Activated gamma-delta T cell treated with anti-CD3 and anti-CD28 coated beads, Interleukin-2, amount 50 U/mL, for 16 hours (primary cell): ENCODE data around the gene ADPRS.

Experiments
- DNase-seq: peaks from one replicate; pipeline ENCODE4 v3.0.0-alpha.2; 2020; ENCODE audit warnings: low read depth

The ADPRS gene

DNA sequence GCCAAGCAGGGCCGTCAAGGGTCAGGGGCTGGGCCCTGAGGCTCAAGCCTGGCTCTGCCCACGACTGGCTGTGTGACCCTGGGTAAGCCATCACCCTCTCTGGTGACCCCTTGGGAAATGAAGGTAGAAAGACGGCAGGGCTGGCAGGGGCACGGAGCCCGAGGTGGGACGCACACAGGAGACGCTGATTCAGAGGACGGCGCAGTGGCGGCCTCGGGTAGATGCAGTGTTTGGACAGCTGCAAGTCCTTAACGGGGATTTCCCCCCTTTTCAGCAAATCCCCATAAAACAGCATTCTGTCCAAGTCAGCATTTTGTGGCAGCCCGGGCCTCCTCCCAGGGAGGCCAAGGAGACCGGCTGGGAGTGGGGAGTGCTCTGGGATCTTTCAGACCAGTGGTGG, 19.6 kb downstream of the ADPRS start:
- no peak for DNase-seq

DNA sequence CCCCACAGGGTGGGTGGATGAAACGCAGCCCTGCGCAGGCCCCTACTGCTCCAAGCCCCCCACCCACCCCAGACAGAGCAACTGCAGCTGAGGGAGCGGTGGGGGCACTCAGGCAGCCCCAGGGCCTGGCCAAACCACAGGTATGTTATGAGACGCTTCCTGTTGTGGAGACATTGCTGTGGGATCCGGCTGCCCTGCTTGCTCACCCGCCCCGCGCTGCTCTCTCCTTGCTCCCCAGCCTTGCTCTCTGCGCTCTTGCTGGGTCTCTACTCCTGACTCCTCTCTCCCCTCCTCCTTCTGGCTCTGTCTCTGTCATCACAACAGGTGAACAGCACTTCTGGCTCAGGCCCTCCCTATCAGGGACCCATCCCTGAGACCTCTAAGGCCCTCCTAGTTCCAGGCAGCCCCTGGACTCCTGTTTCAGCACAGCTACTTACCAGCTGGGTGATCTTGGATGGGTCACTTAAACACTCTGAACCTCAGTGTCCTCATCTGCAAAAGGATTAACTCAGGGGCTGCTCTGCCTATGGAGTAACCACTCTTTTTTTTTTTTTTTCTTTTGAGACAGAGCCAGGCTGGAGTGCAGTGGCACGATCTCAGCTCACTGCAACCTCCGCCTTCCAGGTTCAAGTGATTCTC, 20.5 kb downstream of the ADPRS start:
- no peak for DNase-seq

DNA sequence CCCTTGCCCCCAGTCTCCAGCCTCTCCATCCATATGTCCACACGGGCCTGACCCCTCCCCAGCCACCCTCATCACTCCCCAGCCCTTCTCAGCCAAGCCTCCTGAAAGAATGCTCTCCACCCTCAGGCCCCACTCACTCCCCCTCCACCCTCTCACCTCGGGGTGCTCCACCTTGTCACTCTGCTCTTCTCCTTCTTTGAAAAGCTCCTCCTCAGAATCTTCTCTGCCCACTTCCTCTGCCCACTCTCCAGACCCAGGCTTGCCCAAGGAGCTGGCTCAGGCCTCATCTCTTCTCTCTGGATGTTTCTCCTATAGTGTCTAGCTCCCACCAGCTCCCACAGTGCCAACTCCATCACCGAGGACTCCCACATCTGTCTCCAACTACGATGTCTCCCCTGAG, 22.5 kb downstream of the ADPRS start:
- no peak for DNase-seq

GRCh38 chr1:36112823-36113222, 24.1 kb downstream of the ADPRS start:
- DNase-seq: no peak

DNA sequence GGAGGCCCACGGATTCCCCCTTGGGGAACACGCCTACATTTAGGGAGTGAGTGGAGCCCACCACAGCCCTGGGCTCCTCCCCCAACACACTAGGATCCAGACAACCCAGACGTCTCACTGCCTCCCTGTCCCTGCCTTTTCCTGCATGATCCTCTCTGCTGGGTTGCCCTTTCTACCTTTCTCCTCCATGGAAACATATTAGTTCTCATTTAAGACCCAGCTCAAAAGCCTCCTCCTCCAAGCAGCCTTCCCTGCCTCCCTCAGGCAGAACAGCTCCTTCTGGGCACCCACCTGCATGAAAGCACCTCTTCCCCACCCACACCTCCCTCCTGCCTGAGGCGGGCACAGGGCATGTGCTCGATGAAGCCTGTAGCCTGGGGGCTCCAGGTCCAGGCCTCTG, 25.7 kb downstream of the ADPRS start:
- DNase-seq: no peak

DNA sequence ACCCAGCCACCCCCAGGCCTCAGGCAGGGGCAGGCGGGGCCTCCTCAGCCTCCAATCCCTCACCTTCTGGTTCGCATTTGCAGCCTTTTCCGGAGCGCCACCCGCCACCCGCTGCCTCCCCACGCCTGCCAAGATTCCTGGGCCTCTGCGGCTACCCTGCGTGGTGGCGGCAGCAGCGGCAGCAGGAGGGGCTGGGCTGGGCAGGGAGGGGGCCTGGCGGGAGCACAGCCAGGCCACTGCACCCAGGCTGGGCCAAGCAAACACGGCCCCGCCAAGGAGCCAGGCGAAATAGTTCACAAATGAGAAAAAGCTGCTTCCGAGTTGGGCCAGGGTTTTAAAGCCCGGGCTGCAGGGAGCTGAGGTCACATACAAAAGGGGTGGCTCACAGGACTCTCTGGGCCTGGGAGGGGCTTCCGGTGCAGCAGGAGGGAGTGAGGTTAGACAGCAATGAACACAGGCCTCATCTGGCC, 26.5 kb downstream of the ADPRS start:
- DNase-seq: no peak

DNA sequence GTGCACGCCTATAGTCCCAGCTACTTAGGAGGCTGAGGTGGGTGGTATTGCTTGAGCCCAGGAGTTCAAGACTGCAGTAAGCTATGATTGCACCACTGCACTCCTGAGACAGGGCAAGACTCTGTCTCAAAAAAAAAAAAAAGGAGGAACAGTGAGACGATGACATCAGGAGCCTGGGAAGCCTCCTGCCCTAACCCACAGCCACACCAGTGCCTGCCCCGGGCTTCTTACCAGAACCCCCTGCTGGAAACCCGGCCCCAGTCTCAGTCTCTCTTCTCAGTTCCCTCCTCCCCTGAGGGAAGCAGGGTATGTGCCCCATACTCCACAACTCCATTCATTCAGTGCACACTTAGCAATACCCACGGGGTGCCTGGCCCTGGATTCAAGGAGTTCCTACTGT, 27.2 kb downstream of the ADPRS start:
- DNase-seq: no peak

DNA sequence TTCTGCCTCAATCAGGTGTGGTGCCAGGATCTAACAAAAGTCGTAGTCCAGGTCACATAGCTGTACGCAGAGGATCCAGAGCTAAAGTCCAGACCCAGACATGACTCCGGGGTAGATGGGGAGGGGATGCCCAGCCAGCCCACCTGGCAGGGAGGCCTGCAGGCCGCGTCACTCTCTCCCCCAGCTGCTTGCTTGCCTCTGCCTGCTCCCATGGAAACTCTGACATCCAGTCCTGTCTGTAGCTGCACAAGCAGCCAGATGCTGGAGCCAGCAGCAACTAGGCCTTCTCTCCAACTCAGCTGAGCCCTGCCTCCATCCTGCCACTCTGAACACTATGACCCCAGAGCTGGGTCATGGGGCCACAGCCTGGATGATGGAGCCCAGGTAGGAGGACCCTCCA, 28.2 kb downstream of the ADPRS start:
- no peak for DNase-seq

DNA sequence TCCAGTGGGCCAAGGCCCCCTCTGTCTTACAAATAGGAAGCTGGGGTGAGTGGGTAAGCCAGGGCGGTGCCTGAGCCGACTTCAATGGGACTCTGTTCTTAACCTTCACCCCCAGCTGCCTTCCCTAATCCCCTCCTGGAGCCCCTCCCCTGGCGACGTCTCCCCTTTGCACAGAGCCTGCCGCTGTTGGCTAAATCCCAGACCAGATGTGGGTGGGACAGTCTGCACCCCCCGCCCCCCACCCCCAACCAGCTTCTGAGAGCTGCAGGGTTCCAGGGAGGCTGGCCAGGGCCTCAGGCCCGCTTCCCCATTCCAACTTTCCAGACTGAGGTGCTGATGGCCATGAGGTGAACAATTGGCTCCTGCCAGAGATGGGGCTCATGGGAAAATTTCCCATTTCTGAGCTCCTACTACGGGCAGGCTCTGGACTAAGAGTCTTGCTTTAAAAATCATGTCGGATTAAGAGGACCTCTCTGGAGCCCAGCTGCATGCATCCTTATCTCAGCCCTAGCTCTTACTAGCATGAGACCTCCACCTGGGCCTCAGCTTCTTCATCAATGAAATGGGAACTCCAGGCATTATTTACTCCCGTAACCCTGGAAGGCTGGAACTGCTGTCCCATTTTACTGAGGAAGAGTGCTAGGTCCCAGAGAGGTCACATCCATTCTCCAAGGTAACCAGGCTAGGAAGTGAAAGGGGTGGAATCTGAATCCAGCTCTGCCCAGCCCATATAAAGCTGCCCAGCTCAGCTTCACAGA, 29.9 kb downstream of the ADPRS start:
- no peak for DNase-seq

DNA sequence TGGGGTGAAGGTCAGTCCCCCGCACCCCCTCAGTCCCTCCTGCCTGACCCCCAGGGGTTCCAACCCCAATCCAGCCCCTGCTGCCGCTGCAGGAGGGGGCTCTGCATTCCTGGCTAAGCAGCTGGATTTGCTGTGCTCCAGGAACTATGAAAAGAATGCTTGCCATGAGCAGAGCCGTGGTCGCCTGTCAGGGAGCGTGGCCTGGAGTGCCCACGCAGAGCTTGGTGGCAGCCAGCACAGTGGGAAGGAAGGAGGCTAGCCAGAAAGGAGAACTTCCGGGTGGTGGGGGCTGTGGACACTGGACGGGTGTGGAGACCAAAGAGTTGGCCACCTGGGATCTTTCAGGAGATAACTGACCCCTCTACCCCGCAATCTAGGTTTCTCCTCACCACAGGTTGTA, 30.8 kb downstream of the ADPRS start:
- DNase-seq: no peak

- no peak for DNase-seq
Measured at GRCh38 chr1:36122062-36123030, 33.7 kb downstream of the ADPRS start.

DNA sequence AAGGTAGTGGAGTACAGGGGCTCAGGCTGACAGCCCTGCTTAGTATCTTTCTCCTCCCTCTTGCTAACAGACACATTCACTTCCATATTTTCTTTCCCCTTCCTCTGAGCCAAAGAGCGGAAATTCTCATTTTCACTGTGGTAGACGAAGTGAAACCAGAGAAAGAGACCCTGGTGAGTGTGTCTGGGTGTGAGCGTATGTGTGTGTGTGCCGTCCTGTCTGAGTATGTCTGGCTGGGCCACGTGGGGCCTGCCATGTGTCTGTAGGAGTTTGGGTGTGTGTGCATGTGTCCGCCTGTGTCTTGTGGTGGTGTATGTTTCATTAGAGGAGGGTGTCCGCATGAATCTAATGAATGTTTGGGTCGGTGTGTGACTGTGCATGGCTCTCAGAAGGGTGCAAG, 34.7 kb downstream of the ADPRS start:
- DNase-seq: no peak

DNA sequence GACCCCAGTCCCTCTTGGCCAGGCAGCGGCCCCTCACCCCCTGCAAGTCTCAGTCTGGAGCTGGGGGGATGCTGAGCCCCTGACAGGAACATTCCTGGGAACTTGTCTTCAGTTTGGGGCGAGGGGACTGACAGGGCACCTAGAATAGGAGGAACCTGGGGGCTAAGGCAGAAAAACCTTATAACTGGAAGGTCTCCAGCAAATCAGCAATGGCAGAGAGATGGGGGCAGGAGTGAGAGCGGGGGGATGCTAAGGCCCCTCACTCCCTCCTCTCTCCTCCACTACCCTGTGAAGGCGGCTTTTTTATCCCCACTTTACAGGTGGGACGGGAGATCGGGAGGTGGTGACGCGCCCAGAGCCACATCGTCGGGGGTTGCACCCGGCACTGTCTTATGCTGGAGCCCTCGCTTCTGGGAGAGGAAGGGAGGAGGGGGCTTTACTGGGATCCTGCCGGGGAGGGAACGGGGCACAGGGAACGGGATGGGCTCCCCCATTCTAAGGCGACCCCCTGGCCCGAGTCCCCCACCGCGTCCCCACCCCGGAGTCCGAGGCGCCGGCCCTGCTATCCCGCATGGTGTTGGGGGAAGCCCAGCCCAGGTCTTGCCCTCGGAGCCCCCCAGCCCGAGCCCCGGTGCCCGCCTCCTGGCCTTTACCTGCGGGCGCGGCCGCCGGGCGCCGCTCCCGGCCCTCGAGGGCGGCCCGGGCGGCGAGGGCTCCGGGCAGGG, 35.9 kb downstream of the ADPRS start:
- DNase-seq: no peak

DNA sequence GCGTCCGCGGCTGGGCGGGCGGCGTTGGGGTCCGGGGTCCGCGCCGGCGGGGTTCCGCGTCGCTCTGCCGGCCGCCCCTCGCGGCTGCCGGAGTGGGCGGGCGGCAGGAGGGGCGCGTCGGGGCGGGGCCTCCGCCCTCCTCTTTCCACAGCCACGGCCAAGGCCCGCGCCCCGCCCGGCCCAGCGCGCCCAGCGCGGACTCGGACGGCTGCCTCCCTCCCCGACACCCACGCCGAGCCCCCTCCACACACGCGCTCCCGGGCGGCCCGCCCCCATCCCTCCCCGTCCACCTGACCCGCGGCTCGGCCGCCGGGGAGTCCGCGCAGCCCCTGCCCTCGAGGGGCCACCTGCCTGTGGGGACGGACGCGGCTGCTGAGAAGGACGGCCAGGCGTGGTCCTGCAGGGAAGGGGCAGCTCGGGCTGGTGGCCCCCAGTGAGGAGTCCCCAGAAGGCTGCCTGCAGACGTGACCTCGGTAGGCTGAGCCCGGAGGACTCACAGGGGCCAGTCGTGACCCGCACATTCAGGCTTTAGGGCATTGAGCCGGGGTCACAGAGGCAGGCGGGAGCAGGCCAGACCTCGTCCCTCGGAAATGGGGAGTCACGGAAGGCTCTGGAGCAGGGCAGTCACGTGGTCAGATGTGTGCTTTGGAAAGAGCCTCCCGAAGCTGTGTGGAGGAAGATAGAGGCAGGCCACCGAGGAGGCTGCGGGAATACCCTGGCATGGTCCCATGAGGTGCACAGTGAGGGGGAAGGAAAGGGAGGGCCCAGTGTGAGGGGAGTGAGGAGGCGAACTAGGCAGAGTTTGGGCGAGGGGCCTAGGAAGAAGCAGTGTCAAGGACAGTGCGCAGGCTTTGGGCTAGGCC, 36.7 kb downstream of the ADPRS start, which contains the start of gene COL8A2:
Gene COL8A2, minus strand, starts transcription at position 94 of the 863 bp plus-strand sequence. CDS start 24,980 bp downstream, outside the sequence.
- DNase-seq: no peak

GRCh38 chr1:36126005-36126716, 37.5 kb downstream of the ADPRS start:
- DNase-seq: no peak

DNA sequence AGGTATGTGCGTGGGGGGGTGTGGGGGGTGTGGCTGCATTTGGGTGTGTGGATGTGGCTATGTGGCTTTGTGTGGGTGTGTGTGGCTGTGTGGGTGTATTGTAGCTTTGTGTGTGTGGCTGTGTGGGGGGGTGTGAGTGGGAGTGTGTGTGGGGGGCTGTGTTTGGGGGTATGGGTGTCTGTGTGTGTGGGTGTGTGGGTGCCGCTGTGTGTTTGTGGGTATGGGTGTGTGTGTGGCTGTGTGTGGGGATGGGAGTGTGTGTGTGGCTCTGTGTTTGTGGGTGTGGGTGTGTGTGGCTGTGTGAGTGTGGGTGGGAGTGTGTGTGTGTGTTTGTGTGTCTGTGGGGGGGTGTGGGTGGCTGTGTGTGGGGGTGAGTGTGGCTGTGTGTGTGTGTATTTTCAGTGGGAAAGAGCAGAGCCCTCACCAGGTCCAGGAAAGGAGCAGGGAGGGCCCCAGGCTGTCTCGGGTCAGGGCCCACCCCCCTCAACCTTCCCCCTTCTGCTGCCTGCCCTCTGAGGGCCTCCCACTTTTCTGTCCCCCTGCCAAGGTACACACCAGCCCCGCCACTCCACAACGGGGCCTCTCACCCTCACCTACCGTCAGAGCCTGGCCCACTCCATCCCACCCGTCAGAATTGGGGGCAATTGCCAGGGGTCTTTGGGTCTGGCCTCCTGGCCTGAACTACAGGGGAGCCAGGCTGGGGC, 38.3 kb downstream of the ADPRS start:
- no peak for DNase-seq

DNA sequence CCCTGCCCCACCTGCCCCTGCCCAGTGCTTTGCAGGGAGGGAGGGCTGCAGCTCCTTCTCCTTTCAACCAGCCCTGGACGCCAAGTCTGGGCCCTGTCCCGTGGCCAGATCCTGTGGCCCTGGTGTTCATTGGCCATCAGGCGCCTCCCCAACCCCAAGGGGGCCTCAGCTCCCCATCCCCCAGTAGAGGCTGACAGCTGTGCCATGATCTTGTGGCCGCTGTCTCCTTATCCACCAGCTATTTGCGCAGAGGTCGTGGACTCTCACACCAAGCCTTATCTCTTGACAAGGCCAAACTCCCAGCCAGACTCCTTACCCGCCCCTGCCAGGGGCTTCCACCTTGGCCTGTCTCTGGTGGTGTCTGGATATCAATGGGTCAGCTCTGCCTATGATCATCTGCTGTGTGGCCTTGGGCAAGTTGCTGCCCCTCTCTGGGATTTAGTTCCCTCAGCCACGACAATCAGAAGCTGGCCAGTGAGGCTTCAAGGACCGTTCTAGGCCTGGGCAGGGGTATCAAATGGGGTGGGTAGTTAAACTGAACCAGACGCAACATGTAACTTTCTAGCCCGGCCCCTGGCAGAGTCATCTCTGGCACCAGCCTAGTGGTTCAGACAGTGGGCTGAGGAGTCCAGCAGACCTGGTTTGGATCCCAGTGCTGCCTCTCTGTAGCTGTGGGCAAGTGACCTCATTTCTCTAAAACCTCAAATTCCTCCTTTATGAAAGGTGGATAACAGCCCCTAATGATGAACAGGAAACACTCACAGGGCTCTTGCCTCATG, 39.6 kb downstream of the ADPRS start:
- DNase-seq: no peak

DNA sequence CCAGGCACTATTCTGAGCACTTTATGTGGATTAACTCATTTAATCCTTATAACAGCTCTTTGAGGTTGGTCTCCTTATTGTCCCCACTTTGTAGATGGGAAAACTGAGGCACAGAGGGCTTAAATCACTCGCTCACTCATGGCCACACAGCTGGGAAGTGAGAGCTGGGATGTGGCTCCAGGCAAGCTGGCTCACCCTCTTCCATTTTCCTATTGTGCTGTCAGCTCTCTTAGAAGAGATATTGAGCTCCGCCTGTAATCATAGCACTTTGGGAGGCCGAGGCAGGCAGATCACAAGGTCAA, 40.2 kb downstream of the ADPRS start:
- DNase-seq: no peak

- DNase-seq: no peak
Measured at GRCh38 chr1:36132029-36132428, 43.3 kb downstream of the ADPRS start.
